Stimulated activated CD8-positive, alpha-beta memory T cell treated with anti-CD3 and anti-CD28 coated beads, Interleukin-7, amount 100 ng/mL, for 24 hours (primary cell): ENCODE measurements around the gene IFI16.
A peak's percentile ranks its signal among the peaks of the same experiment; 100 is the strongest.

Experiments used
- DNase-seq: peaks from one replicate; pipeline ENCODE4 v3.0.0-alpha.2; 2020; ENCODE audit warnings: low read depth

Gene IFI16

GRCh38 chr1:159066108-159066507 lies 56.4 kb downstream of the IFI16 start:
- DNase-seq, result no peak

- no peak for DNase-seq
These were observed 58.3 kb downstream of the IFI16 start for GRCh38 chr1:159067699-159068621.

- no peak for DNase-seq
These were observed 59.2 kb downstream of the IFI16 start for GRCh38 chr1:159068886-159069285.

GRCh38 chr1:159071970-159072582 lies 62.4 kb downstream of the IFI16 start:
- DNase-seq, result no peak

GRCh38 chr1:159076438-159077119 lies 66.9 kb downstream of the IFI16 start, which contains the start of gene AIM2:
Gene AIM2, minus strand, starts transcription at chr1:159076766. Its CDS starts 3,267 bp downstream, at chr1:159073499.
- DNase-seq, result peak; percentile 30

- peak; percentile 95 for DNase-seq
These were observed 67.6 kb downstream of the IFI16 start for GRCh38 chr1:159077120-159077961.

GRCh38 chr1:159079525-159079924 lies 69.8 kb downstream of the IFI16 start:
- DNase-seq, result no peak

- no peak for DNase-seq
These were observed 71.9 kb downstream of the IFI16 start for GRCh38 chr1:159081626-159082025.

GRCh38 chr1:159083013-159083412 lies 73.3 kb downstream of the IFI16 start:
- no peak for DNase-seq

- no peak for DNase-seq
These were observed 74.4 kb downstream of the IFI16 start for GRCh38 chr1:159084152-159084551.

- DNase-seq, result no peak
These were observed 75.2 kb downstream of the IFI16 start for GRCh38 chr1:159084867-159085266.

- DNase-seq, result no peak
These were observed 78.3 kb downstream of the IFI16 start for GRCh38 chr1:159088050-159088449.

GRCh38 chr1:159088546-159089183 lies 79.0 kb downstream of the IFI16 start:
- no peak for DNase-seq

- DNase-seq, result no peak
These were observed 79.6 kb downstream of the IFI16 start for GRCh38 chr1:159089184-159089791.

GRCh38 chr1:159090286-159091179 lies 80.8 kb downstream of the IFI16 start:
- no peak for DNase-seq

- DNase-seq, result no peak
These were observed 81.5 kb downstream of the IFI16 start for GRCh38 chr1:159091180-159091560.

- no peak for DNase-seq
These were observed 81.9 kb downstream of the IFI16 start for GRCh38 chr1:159091607-159092031.

GRCh38 chr1:159092036-159092760 lies 82.5 kb downstream of the IFI16 start:
- no peak for DNase-seq

- no peak for DNase-seq
These were observed 88.9 kb downstream of the IFI16 start for GRCh38 chr1:159098596-159098995.
